H9 (cell line): ENCODE measurements around the gene GALT. TPM values are rescaled to one million over a fixed set of nuclear protein-coding genes. Genes with fewer than 3 reads are reported as not detected.

ENCODE experiments used
- DNase-seq: peaks from one replicate; pipeline ENCODE4 v3.0.0-alpha.2; 2017
- H2AFZ ChIP-seq: one replicate; pipeline ENCODE4 v1.6.1; 2013; ENCODE audit warnings: mild to moderate bottlenecking, low read length, control low read depth, moderate library complexity
- H2AK5ac ChIP-seq: 2 replicates; pipeline ENCODE4 v1.6.1; 2013; ENCODE audit warnings: low read length, control low read depth, mixed read lengths; ENCODE audit not compliant: insufficient read length
- H2BK120ac ChIP-seq: one replicate; pipeline ENCODE4 v1.6.1; 2013; ENCODE audit warnings: low read depth, mild to moderate bottlenecking, low read length, control low read depth, inconsistent platforms; ENCODE audit not compliant: poor library complexity, severe bottlenecking
- H2BK12ac ChIP-seq: 2 replicates; pipeline ENCODE4 v1.6.1; 2013; ENCODE audit warnings: low read length, control low read depth, mixed read lengths, low read depth; ENCODE audit not compliant: insufficient read length
- H2BK15ac ChIP-seq: 2 replicates; pipeline ENCODE4 v1.6.1; 2013; ENCODE audit warnings: low read depth, low read length, control low read depth
- H2BK20ac ChIP-seq: one replicate; pipeline ENCODE4 v1.6.1; 2013; ENCODE audit warnings: low read depth, mild to moderate bottlenecking, low read length, control low read depth, inconsistent platforms; ENCODE audit not compliant: poor library complexity, severe bottlenecking
- H2BK5ac ChIP-seq: 2 replicates; pipeline ENCODE4 v1.6.1; 2013; ENCODE audit warnings: low read length, control low read depth, mixed read lengths; ENCODE audit not compliant: insufficient read length
- H3K14ac ChIP-seq: 2 replicates; pipeline ENCODE4 v1.6.1; 2013; ENCODE audit warnings: low read length, control low read depth; ENCODE audit not compliant: insufficient read depth
- H3K18ac ChIP-seq: 2 replicates; pipeline ENCODE4 v1.6.1; 2013; ENCODE audit warnings: low read depth, mild to moderate bottlenecking, mixed read lengths, low read length, control low read depth; ENCODE audit not compliant: insufficient read length
- H3K23ac ChIP-seq: 2 replicates; pipeline ENCODE4 v1.6.1; 2013; ENCODE audit warnings: low read length, control low read depth, mixed read lengths, low read depth; ENCODE audit not compliant: insufficient read length
- H3K23me2 ChIP-seq: 2 replicates; pipeline ENCODE4 v1.6.1; 2013; ENCODE audit warnings: low read depth, mild to moderate bottlenecking, mixed read lengths, low read length, control low read depth; ENCODE audit not compliant: insufficient read length, poor library complexity, severe bottlenecking
- H3K27ac ChIP-seq: 2 replicates; pipeline ENCODE4 v1.5.1; 2013; ENCODE audit warnings: low read length, control low read depth, mixed read lengths, low read depth; ENCODE audit not compliant: insufficient read length
- H3K27me3 ChIP-seq: 2 replicates; pipeline ENCODE4 v1.6.1; 2013; ENCODE audit warnings: low read length, control low read depth, inconsistent platforms; ENCODE audit not compliant: insufficient read depth
- H3K4ac ChIP-seq: 2 replicates; pipeline ENCODE4 v1.6.1; 2013; ENCODE audit warnings: low read depth, mild to moderate bottlenecking, control low read depth, inconsistent platforms, low read length, moderate library complexity
- H3K4me1 ChIP-seq: 2 replicates; pipeline ENCODE4 v1.6.1; 2013; ENCODE audit warnings: low read length, control low read depth, inconsistent platforms; ENCODE audit not compliant: insufficient read depth
- H3K4me2 ChIP-seq: 2 replicates; pipeline ENCODE4 v1.6.1; 2013; ENCODE audit warnings: low read length, control low read depth, mixed read lengths; ENCODE audit not compliant: insufficient read length, insufficient read depth
- H3K56ac ChIP-seq: 2 replicates; pipeline ENCODE4 v1.6.1; 2013; ENCODE audit warnings: low read depth, mild to moderate bottlenecking, mixed read lengths, low read length, control low read depth; ENCODE audit not compliant: insufficient read length
- H3K79me1 ChIP-seq: 2 replicates; pipeline ENCODE4 v1.6.1; 2013; ENCODE audit warnings: low read depth, mild to moderate bottlenecking, moderate library complexity, low read length, control low read depth, inconsistent platforms; ENCODE audit not compliant: insufficient read depth, poor library complexity, severe bottlenecking
- H3K79me2 ChIP-seq: 2 replicates; pipeline ENCODE4 v1.6.1; 2013; ENCODE audit warnings: low read length, control low read depth, inconsistent platforms; ENCODE audit not compliant: insufficient read depth
- H3K9ac ChIP-seq: 2 replicates; pipeline ENCODE4 v1.6.1; 2013; ENCODE audit warnings: low read length, control low read depth, mixed read lengths; ENCODE audit not compliant: insufficient read length; ENCODE audit errors: extremely low read depth
- H3K9me3 ChIP-seq: one replicate; pipeline ENCODE4 v1.6.1; 2013; ENCODE audit warnings: low read depth, low read length, inconsistent platforms; ENCODE audit not compliant: control insufficient read depth
- H3T11ph ChIP-seq: one replicate; pipeline ENCODE4 v1.6.1; 2013; ENCODE audit warnings: mild to moderate bottlenecking, low read length, control low read depth, inconsistent platforms
- H4K20me1 ChIP-seq: one replicate; pipeline ENCODE4 v1.6.1; 2013; ENCODE audit not compliant: control insufficient read depth, insufficient read length, insufficient read depth
- H4K5ac ChIP-seq: 2 replicates; pipeline ENCODE4 v1.6.1; 2013; ENCODE audit warnings: low read depth, mild to moderate bottlenecking, mixed read lengths, low read length, control low read depth; ENCODE audit not compliant: insufficient read length
- H4K8ac ChIP-seq: replicated peaks from 2 replicates; pipeline ENCODE4 v1.6.1; 2013; ENCODE audit warnings: low read length, control low read depth, mixed read lengths, low read depth; ENCODE audit not compliant: insufficient read length
- H4K91ac ChIP-seq: 2 replicates; pipeline ENCODE4 v1.6.1; 2013; ENCODE audit warnings: low read depth, mild to moderate bottlenecking, moderate library complexity, mixed read lengths, low read length, control low read depth; ENCODE audit not compliant: insufficient read length
- H3K27ac Mint-ChIP-seq, 3 experiments: 2 replicates in 2 of 3; 3 replicates in 1 of 3; pipeline ENCODE4 v1.8.0; 2020 to 2021; ENCODE audit warnings: mixed read lengths in 3 of 3, mild to moderate bottlenecking in 1 of 3, moderate library complexity in 1 of 3
- H3K27me3 Mint-ChIP-seq: 2 replicates; pipeline ENCODE4 v1.8.0; 2021; ENCODE audit warnings: low read depth, mild to moderate bottlenecking, moderate library complexity, mixed read lengths
- H3K36me3 Mint-ChIP-seq, 3 experiments: 2 replicates in 2 of 3; 3 replicates in 1 of 3; pipeline ENCODE4 v1.8.0; 2020 to 2021; ENCODE audit warnings: low read depth in 3 of 3, mixed read lengths in 3 of 3; ENCODE audit not compliant: insufficient read depth in 1 of 3
- H3K4me1 Mint-ChIP-seq, 2 experiments: 2 replicates each; pipeline ENCODE4 v1.8.0; 2020; ENCODE audit warnings: mixed read lengths in 2 of 2
- H3K4me3 Mint-ChIP-seq, 2 experiments: 2 replicates in 1 of 2; 3 replicates in 1 of 2; pipeline ENCODE4 v1.8.0; 2020 to 2021; ENCODE audit warnings: mild to moderate bottlenecking in 2 of 2, mixed read lengths in 2 of 2, moderate library complexity in 1 of 2
- H3K9me3 Mint-ChIP-seq, 2 experiments: 2 replicates in 1 of 2; 3 replicates in 1 of 2; pipeline ENCODE4 v1.8.0; 2020; ENCODE audit warnings: mild to moderate bottlenecking in 2 of 2, mixed read lengths in 2 of 2, moderate library complexity in 1 of 2
- WGBS: extraction: QIAGEN DNeasy Blood & Tissue Kit; methylation state at CpG from one replicate; pipeline ENCODE4 v1.1.7; 2013; ENCODE audit warnings: missing lambda C conversion rate, low lambda C conversion rate, mixed read lengths; ENCODE audit not compliant: insufficient read length; ENCODE audit errors: extremely low coverage; 5-methylcytosine and 5-hydroxymethylcytosine counted together
- total RNA-seq: library from RNA; stranded (reverse); gene quantifications from 2 replicates; pipeline ENCODE4 v1.2.1, GENCODE V29; 2021
- TF ChIP-seq, protein P1 (sequence below): fragments of 200-600 bp; sonication (generic); conservative IDR thresholded peaks from 3 replicates; pipeline ENCODE4 v1.8.0; 2021; ENCODE audit warnings: antibody characterized with exemption, mild to moderate bottlenecking

GALT gene
- total RNA-seq, 1 experiment from 2014 or later = 41.5 TPM

DNA sequence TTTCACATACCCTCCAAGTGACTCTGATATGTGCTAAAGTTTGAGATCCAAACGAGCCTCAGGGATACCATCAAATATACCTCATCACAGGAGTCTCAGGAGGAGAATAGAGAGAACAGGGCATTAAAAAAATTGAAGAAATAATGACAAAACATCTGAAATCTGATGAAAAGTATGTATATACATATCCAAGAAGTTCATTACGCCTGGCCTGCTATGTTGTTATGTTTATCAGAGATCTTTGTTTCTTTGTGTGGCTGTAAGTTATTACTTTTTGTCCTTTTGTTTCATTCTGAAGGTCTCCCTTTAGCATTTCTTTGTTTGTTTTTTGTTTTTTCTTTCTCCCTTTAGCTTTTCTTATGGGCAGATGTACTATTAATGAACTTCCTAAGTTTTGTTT, 47.1 kb downstream of the GALT start:
- no peak overlapping the region for H4K8ac ChIP-seq
- H4K91ac ChIP-seq = no peak overlapping the region
- no peaks in the 10 kb centered on the region for H3K23me2 ChIP-seq
- no peak overlapping the region for H3K56ac ChIP-seq
- H3K36me3 Mint-ChIP-seq = no peaks in the 10 kb centered on the region; a peak in 1 of 7 replicates
- H3K4me2 ChIP-seq = no peak overlapping the region
- no peaks in the 10 kb centered on the region for H3K27me3 ChIP-seq
- no peak overlapping the region for H2BK20ac ChIP-seq
- no peaks in the 10 kb centered on the region for H3K9me3 Mint-ChIP-seq
- no peaks in the 10 kb centered on the region for H3K79me2 ChIP-seq
- H3K9ac ChIP-seq = no peak overlapping the region
- DNase-seq = no peak
- no peak overlapping the region for H2BK120ac ChIP-seq
- H4K5ac ChIP-seq = no peak overlapping the region
- WGBS = no CpG with 5 or more reads among the region's 2 CpGs
- peaks cover 3 to 4% of the 10 kb centered on the region in 2 experiments; a peak in 3 of 4 replicates for H3K4me1 Mint-ChIP-seq
- no peaks in the 10 kb centered on the region for H3K9me3 ChIP-seq
- no peak overlapping the region for H3K27ac Mint-ChIP-seq
- no peak overlapping the region for H3K4ac ChIP-seq
- no peak overlapping the region for H3T11ph ChIP-seq
- H3K18ac ChIP-seq = no peak overlapping the region
- no peak overlapping the region for H3K4me3 Mint-ChIP-seq
- H2BK5ac ChIP-seq = no peak overlapping the region
- H3K27me3 Mint-ChIP-seq = peaks cover 9% of the 10 kb centered on the region
- no peak overlapping the region for H2BK15ac ChIP-seq
- H3K27ac ChIP-seq = no peak overlapping the region
- TF ChIP-seq, protein P1, sequence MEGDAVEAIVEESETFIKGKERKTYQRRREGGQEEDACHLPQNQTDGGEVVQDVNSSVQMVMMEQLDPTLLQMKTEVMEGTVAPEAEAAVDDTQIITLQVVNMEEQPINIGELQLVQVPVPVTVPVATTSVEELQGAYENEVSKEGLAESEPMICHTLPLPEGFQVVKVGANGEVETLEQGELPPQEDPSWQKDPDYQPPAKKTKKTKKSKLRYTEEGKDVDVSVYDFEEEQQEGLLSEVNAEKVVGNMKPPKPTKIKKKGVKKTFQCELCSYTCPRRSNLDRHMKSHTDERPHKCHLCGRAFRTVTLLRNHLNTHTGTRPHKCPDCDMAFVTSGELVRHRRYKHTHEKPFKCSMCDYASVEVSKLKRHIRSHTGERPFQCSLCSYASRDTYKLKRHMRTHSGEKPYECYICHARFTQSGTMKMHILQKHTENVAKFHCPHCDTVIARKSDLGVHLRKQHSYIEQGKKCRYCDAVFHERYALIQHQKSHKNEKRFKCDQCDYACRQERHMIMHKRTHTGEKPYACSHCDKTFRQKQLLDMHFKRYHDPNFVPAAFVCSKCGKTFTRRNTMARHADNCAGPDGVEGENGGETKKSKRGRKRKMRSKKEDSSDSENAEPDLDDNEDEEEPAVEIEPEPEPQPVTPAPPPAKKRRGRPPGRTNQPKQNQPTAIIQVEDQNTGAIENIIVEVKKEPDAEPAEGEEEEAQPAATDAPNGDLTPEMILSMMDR = no peak
- H3K79me1 ChIP-seq = no peaks in the 10 kb centered on the region
- no peaks in the 10 kb centered on the region for H4K20me1 ChIP-seq
- H3K23ac ChIP-seq = no peak overlapping the region
- no peak overlapping the region for H3K14ac ChIP-seq
- no peak overlapping the region for H2BK12ac ChIP-seq
- no peak overlapping the region for H2AK5ac ChIP-seq
- H3K4me1 ChIP-seq = no peaks in the 10 kb centered on the region
- H2AFZ ChIP-seq = no peak overlapping the region
